TTC549 (cell line): ENCODE measurements around the gene TPBGL.
"Not testable (repeated sequence)": the region's sequence is repeated elsewhere in the genome, so short reads cannot be mapped to it uniquely, and the experiment has no call there.

Experiments
- FAIRE-seq: peaks from 2 replicates; lab custom pipeline; 2012; peaks lifted over from hg19 to GRCh38; lab: Jason Lieb, UNC

Gene TPBGL

GRCh38 chr11:75272821-75273301 is 32.3 kb downstream of the TPBGL start:
- FAIRE-seq: no peak

GRCh38 chr11:75273411-75274391 is 33.1 kb downstream of the TPBGL start:
- FAIRE-seq: no peak

GRCh38 chr11:75274716-75275115 is 34.1 kb downstream of the TPBGL start:
- FAIRE-seq: not testable (repeated sequence)

GRCh38 chr11:75275581-75275980 is 35.0 kb downstream of the TPBGL start:
- FAIRE-seq: no peak

GRCh38 chr11:75276186-75276585 is 35.6 kb downstream of the TPBGL start:
- FAIRE-seq: no peak

- no peak for FAIRE-seq
Measured at GRCh38 chr11:75276686-75277085, 36.1 kb downstream of the TPBGL start.

- FAIRE-seq: no peak
Measured at GRCh38 chr11:75277211-75277805, 36.7 kb downstream of the TPBGL start.

GRCh38 chr11:75277991-75278790 is 37.6 kb downstream of the TPBGL start:
- FAIRE-seq: no peak

GRCh38 chr11:75279273-75279672 is 38.7 kb downstream of the TPBGL start:
- FAIRE-seq: no peak

- no peak for FAIRE-seq
Measured at GRCh38 chr11:75280227-75280701, 39.7 kb downstream of the TPBGL start.

GRCh38 chr11:75280770-75281468 is 40.3 kb downstream of the TPBGL start:
- FAIRE-seq: no peak

- no peak for FAIRE-seq
Measured at GRCh38 chr11:75281469-75282095, 41.0 kb downstream of the TPBGL start.

- no peak for FAIRE-seq
Measured at GRCh38 chr11:75283391-75283931, 42.9 kb downstream of the TPBGL start.

- no peak for FAIRE-seq
Measured at GRCh38 chr11:75285776-75286360, 45.3 kb downstream of the TPBGL start.

GRCh38 chr11:75286826-75287465 is 46.4 kb downstream of the TPBGL start:
- FAIRE-seq: no peak

GRCh38 chr11:75287579-75287978 is 47.0 kb downstream of the TPBGL start:
- FAIRE-seq: no peak

GRCh38 chr11:75289511-75289760 is 48.9 kb downstream of the TPBGL start:
- FAIRE-seq: no peak

GRCh38 chr11:75289919-75290318 is 49.3 kb downstream of the TPBGL start:
- no peak for FAIRE-seq

- FAIRE-seq: no peak
Measured at GRCh38 chr11:75291741-75292140, 51.2 kb downstream of the TPBGL start.

- no peak for FAIRE-seq
Measured at GRCh38 chr11:75292943-75293342, 52.4 kb downstream of the TPBGL start.
